Esophagus squamous epithelium (tissue), 4 donors: ENCODE data around the gene LRRC8E.

ENCODE experiments used
- POLR2A ChIP-seq, 4 donors: fragments of 450-650 bp; IDR thresholded peaks; one replicate each; pipeline ENCODE4 v1.6.1; 2017; ENCODE audit warnings: antibody characterized with exemption in 4 of 4, mild to moderate bottlenecking in 4 of 4, moderate library complexity in 3 of 4
- TF ChIP-seq, protein P1 (sequence below), 6 experiments: fragments of 450-650 bp in 4 of 6; fragments of 200-600 bp in 2 of 6; sonication (generic) in 2 of 6; IDR thresholded peaks; one replicate each; pipeline ENCODE4 v1.5.1; 2016 to 2019; ENCODE audit warnings: antibody characterized with exemption in 6 of 6, mild to moderate bottlenecking in 4 of 6, moderate library complexity in 4 of 6

GRCh38 chr19:7916103-7916954 is 28.0 kb downstream of the LRRC8E start:
- TF ChIP-seq POLR2A (IDR thresholded peaks at IDR 0.05): no peak
- TF ChIP-seq, protein P1, sequence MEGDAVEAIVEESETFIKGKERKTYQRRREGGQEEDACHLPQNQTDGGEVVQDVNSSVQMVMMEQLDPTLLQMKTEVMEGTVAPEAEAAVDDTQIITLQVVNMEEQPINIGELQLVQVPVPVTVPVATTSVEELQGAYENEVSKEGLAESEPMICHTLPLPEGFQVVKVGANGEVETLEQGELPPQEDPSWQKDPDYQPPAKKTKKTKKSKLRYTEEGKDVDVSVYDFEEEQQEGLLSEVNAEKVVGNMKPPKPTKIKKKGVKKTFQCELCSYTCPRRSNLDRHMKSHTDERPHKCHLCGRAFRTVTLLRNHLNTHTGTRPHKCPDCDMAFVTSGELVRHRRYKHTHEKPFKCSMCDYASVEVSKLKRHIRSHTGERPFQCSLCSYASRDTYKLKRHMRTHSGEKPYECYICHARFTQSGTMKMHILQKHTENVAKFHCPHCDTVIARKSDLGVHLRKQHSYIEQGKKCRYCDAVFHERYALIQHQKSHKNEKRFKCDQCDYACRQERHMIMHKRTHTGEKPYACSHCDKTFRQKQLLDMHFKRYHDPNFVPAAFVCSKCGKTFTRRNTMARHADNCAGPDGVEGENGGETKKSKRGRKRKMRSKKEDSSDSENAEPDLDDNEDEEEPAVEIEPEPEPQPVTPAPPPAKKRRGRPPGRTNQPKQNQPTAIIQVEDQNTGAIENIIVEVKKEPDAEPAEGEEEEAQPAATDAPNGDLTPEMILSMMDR (IDR thresholded peaks at IDR 0.05): peak in 1 of 6 experiments; percentile 10
